ENCODE results near the gene POPDC2.

DNA sequence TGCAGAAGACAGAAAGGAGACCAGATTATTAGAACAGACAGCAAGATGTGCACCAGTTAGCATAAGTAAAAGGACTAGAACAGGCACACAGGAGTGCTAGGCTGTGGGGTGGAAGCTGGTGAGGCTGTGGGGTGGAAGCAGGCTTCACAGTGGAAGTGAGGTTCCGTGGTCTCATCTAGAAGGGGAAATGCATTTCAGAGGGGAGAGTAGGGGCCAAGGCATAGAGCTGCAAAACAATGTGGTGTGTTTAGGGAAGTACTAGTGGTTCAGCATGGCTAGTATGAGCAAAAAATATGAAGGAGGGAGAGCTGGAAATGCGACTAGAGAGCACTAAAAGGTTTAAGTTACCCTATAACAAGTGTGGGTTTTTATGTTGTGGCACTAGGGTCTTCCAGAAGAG, 6.5 kb downstream of the POPDC2 start:
- TF ChIP-seq EZH2 (IDR thresholded peaks at IDR 0.05; ENCODE audit: insufficient read depth, poor library complexity, severe bottlenecking): no peak
- TF ChIP-seq EZH2phosphoT487 (IDR thresholded peaks at IDR 0.05; ENCODE audit: insufficient read depth, low read depth): no peak

Measured in GM23248 (cell line).